Activated T-cell treated with anti-CD3 and anti-CD28 coated beads for 48 hours (primary cell): ENCODE results near the gene TH.

Experiments
- DNase-seq: peaks from one replicate; pipeline ENCODE4 v3.0.0-alpha.2; 2020; ENCODE audit warnings: low read depth

Gene TH

DNA sequence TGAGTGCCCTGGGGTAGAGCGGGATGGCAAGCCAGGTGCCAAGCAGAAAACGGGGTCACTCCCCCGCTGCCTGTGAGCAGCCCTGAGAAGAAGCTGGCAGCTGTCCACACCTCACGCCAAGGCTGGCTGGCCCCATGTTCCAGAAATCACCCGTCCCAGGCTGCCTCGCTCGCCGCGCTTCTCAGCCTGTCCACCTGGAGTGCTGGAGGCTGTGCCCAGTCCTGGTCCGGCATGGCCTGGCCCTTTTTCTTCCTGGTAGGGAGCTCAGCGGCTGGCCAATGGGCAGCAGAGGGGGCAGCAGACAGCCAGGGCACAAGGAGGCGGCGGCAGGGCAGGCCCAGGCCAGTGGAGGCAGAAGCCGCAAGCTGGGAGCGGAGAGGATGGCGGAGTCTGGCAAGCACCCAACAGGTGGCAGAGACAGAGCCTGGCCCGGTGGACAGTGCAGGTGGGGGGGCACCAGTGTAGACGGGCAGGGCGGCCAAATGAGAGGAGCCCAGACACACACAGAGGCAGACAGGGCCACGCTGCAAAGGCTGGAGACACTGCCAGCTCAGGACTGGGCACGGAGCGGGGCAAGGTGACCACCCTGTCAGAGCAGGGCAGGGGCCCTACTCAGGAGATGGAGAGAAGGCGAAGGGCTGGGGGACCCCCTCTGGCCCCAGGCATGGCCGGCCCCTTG is 37.2 kb upstream of the TH start:
- DNase-seq = no peak

DNA sequence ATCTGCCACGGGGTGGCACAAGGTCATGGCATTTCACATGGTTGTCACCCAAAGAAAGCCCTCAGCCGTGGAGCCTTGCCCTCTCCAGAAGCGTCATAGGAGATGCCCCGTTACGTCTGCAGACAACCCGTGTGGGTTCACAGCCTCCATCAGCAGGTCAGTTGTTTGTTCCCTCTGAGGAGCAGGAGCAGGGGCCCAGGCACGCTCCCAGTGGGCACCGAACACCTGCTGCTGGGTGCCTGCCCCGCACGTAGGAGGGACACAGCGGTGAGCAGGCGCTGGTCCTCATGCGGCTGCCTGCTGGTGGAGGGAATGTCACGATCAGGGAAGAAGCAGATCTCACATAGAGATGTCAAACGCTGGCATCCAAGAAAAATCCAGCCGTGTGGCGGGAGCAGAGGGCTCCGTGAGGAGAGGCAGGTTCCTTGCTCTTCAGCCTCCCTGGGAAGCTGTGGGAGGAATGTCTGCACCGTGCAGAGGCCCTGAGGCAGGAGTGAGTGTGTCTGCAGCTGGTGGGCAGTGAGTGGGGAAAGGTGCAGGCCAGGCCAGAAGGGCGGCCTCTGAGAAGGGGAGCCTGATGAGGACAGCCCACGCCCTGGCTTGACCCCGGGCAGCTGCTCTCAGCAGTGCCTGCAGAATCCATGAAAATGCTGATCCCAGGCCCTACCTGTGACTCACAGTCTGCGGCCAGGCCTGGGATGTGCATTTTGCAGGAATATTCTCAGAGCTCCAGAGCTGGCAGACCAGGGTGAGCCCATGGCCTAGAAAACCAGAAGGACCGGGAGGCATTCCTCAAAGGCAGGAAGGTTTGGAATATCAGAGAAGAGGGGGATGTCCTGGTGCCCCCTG is 36.4 kb upstream of the TH start:
- DNase-seq = no peak

DNA sequence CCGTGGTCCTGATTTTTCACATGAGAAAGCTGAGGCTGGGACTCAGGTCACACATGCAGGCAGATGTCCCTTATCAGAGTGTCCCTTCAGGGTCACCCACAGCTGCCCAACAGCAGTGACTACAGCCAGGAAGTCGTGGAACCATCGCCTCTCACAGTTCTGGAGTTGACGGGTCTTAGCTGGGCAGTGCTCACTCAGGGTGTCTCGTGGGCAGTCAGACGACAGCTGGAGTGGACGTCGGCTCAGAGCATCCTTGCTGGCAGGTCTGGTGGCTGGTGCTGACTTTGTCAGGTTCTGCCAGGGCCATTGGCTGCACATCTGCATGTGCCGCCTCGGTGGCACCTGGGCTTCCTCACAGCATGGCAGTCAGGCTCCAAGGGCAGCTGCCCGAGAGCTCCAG is 35.6 kb upstream of the TH start:
- DNase-seq = no peak

DNA sequence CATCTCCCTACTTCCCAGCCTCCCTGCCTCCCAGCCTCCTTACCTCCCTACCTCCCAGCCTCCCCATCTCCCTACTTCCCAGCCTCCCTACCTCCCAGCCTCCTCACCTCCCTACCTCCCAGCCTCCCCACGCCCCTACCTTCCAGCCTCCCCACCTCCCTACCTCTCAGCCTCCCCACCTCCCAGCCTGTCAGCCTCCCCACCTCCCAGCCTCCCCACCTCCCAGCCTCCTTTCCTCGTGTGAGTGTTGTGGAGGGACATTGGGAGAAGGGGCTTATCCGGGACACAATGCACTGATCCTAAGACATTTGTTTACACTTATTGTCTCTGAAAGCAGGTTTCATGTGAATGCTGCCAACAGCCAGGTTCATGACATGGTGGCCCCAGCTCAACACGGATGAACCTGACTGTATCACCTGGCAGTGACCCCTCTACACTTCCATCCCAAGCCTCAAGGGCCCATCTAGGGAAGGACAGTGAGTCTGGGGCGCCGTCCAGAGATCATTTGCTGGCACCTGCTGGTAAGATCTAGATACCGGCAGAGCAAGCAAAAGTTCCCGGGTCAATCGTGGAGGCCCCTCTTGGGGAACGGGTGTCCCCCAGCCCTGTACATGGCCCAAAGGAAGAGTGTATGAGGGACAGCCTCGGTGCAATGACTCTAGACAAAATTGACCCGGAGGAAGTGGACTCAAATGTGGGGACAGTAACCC is 34.5 kb upstream of the TH start:
- no peak for DNase-seq

DNA sequence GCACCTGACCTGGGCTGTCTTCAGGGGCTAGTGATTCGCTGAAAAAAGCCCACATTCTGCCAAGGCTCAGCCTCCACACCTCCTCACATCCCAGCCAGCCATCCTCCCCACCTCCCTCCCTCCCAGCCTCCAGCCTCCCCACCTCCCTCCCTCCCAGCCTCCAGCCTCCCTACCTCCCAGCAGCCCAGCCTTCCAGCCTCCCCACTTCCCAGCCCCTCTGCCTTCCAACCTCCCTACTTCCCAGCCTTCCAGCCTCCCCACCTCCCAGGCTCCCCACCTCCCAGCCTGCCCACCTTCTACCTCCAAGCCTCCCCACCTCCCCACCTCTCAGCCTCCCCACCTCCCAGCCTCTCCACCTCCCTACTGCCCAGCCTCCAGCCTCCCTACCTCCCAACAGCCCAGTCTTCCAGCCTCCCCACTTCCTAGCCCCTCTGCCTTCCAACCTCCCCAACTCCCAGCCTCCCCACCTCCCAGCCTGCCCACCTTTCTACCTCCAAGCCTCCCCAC is 33.7 kb upstream of the TH start:
- DNase-seq = no peak

DNA sequence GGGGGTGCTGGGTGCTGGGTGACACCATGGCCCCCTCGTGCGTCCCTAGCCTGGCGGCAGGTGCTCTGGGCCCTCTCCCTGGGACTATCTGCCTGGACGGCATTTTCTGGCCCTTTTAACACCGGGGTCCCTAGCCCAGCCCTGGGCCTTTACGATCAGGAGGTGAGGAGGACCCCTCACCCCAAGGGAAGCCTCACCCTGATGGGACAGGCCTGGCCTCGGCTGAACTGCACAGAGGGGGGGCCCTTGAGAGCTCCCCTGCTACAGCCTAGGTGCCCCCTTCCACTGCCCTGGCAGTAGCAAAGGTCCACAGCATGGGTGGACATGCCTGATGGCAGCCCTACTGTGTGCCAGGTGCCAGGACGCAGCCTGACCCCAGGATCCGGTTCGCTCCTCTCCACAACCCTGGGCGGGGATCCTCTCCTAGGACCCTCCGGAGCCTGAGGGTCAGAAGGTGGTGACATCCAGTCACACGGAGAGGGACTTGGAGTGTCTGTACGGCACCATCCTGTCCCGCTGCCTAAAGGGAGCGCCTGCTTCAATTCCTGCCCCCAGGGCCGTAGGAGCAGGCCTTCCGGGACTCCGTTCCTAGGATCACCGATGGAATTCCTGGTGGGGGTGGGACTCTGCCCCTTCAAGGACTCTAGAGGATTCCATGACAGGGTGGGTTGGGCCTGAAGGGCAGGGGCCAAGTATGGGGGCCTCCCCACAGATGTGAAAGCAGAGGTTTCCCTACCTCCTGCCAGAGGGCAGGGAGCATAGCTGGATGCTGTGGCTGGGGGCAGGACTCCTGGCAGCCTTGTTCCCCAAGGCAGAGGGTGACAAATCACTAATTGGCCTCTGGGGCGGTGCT is 33.0 kb upstream of the TH start:
- DNase-seq = no peak

DNA sequence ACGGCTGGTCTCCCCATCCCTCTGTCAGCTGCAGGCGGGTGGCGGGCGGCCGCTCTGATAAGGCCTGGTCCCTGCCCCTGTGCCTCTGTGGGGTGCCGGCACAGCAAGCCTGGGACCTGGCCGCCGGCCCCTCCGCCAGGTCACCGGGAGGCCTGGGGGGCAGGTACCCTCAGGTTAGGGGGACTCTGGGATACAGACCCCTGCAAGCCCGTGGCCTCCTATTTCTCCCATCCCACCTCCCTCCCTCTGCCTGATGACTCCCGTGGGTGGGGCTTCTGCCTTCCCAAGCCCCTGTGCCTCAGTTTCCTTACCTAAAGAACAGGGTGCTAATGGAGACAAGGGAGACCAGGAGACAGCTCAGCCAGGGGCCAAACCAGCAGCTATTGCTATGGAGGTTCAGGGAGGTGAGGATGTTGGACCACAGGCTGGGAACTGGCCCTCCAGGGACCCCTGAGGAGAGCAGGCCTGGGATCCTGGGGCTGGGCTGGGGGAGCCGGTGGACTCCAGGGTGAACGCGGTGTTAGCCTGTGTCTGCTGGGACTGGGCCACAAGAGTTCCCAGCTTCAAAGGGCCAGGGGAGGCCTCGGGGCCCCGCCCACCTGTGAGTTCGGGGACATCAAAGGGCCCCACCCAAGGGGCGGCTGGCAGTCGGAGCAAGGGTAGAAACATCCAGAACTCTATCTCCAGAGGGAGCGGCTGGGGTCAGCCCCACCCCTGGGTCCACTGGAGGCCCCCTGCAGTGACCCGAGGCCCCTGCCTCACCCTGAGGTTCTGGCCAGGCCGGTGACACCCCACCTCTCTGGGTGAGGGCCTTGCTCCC is 32.0 kb upstream of the TH start:
- DNase-seq = no peak

DNA sequence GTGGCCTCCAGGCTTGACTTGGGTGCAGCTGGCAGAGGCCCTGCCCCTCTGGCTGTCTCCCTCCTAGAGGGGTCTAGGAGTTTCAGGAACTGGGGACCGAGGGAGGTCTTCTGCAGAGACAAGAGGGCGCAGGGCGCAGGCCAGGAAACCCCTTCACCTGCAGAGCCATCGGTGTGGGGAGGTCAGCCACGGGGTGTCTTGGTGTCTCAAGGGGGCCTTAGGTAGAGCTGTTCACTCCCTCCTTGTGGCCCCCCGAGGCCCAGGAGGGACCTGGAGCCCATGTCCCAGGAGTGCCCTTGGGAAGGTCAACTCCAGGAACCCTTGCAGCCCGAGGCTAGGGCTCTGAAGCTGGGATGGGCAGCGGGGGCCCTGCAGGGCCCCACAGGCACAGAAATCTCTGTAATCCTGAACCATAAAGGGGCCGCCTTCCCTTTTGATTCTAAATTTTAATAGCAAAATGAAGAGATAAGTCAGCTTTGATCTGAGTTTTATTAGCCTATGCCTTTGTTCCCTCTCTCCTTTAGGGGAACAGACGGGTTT is 31.4 kb upstream of the TH start:
- no peak for DNase-seq

DNA sequence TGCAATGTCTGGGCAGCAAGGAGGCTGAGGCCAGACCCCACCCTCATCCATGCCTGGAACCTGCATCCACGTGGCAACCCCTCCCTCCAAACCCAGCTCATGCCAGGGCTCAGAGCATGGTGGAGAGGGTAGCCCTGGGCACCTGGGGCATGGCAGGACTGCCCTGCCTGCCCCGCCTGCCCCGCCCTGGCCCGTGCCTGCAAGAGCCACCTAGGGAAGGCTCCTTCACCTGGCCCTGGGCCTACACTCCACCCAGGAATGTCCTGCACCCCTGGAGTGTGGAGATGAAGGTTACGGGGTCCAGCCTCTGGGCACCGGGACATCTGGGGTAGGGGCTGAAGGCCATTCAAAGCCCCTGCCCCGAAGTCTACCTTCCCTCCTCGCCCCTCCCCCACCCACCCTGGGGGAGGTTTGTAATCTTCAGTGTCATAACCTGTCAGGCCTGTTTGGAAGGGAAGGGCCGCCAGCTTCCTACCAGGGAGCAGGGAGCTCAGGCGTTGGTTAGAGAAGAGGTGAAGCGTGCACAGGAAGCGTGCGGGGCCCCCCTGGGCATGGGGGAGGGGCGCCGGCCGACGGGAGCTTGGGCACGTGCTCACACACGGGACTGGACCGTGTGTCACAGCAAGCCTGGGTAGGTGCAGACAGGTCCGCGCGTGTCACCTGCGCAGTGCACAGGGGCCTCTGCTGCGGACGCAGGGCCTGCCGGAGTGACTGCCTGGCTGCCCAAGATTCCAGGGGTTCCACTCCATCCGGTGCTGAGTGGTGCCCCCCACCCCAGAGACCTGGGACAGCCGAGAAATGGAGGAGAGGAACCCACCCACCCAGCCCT is 30.7 kb upstream of the TH start:
- no peak for DNase-seq

DNA sequence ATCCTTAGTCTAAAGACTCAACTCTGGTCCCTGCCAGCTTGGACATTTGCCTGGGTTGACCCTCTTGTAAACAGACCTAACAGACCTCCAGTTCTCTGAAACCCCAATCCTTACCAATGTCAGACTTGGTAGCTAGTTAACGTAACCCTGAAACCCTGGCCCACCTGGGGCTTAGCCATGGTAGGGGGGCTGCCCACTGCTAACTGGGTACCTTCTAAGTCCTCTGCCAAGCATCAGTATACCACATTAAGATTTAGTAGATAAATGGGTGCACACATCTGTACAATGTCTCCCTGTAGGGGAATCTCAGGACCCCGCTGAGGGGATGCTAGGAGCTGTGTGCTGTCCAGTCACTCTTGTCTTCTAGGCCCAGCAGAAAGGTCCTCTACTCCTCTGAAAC is 29.9 kb upstream of the TH start:
- DNase-seq = no peak

DNA sequence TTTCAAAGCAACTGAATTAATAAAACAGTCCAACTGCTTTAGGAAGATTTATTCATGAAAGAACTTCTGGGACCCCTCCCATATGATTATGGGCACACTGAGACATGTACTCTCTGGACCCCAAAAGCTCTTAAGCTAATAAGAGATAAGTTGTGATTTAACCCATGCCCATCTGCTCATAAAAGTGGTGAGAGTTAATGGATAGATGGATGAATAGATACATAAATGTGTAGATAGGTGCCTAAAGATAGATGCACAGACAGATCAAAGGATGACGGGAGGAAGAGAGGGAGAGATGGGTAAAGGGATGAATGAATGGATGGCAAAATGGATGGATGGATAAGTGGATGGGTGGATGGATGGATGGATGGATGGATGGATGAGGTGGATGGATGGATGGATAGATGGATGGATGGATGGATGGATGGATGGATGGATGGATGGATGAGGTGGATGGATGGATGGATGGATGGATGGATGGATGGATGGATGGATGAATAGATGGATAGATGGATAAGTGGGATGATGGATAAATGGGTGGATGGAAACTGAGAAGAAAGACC is 29.4 kb upstream of the TH start:
- no peak for DNase-seq

DNA sequence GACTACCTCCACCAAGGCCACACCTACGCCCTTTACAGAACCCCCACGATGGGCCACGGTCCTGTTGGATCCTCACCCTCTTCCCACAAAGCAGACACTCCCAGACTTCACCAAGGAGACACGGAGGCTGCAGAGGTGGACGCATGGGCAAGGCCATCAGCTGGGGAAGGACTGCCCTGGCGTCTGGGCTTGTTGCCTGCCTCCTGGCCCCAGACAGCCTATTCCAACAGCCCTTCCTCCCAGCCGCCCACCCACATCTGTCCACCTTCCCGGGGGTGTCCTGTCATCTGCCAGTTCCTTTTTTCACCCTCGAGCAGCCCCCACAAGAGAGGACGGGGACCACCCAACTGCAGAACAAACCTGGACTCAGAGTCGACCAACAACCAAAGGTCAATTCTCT is 28.9 kb upstream of the TH start:
- DNase-seq = no peak

DNA sequence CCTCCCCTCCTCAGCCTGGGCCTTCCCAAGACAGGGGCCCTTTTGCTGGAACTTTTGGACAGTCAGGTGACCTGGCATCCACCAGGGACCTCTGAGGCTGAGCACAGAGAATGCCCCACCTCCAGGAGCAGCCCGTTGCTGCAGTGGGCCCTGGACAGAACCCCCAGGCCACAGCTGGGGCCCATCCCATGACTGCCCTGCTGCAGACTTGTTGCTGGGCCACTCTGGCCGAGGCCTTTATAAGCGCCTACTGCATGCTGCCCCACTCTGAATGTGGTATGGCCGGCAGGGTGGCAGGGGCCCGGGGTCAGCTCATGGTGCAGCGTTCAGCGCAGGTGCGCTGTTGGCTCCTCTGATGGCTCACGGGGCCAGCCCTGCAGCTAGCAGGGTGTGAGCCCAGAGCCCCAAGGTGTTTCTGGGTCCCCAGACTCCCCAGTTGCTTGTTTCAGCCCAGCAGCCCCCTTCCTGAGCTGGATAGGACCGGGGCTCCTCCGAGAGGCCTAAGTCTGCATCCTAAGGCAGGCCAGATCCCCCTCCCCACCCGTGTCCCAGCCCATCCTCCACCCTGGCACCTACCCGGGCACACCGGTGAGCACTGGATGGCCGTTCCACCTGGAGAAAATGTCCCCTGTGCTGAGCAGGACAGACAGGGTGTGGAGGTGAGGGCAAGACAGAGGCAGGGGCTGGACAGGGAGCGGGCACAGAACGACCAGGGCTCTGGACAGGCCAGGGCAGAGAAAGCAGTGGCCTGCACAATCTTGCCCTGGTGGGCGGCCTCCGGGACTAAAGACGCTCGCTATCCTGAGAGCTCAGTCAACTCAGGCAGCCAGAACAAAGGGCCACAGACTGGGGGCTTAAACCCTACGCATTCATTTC is 28.1 kb upstream of the TH start:
- no peak for DNase-seq

DNA sequence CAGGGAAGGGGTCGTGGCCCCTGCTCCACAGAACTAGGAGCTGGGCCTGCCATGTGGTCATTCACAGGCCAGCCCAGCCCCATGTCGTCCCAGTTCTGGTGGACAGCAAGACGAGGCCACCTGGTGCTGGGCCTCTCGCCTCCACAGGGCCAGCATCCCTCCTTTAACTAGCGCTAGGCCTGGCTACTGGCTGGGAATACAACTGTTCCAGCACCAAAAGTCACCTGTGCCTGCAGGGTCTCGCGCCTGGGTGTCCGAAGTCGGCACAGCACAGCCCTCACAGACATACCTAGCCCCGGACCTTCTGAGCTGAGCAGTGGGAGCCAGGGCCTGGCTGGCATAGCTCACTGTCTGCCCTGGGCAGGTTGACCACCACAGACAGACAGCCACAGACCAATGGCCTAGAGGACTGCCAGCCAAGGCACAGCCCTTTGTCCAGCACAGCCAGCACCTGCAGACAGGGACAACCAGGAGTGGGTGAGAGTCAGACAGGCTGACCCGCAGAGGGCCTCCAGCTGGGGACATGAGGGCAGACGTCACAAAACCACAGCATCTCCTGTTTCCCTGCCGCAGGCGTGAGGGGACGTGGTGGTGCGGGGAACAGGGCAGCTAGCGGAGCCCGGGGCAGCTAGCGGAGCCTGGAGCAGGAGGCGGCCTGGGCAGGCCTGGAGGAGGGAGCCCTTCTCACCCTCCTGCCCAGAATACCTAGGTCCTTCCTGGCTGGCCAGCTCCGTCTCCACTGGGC is 27.2 kb upstream of the TH start:
- no peak for DNase-seq

DNA sequence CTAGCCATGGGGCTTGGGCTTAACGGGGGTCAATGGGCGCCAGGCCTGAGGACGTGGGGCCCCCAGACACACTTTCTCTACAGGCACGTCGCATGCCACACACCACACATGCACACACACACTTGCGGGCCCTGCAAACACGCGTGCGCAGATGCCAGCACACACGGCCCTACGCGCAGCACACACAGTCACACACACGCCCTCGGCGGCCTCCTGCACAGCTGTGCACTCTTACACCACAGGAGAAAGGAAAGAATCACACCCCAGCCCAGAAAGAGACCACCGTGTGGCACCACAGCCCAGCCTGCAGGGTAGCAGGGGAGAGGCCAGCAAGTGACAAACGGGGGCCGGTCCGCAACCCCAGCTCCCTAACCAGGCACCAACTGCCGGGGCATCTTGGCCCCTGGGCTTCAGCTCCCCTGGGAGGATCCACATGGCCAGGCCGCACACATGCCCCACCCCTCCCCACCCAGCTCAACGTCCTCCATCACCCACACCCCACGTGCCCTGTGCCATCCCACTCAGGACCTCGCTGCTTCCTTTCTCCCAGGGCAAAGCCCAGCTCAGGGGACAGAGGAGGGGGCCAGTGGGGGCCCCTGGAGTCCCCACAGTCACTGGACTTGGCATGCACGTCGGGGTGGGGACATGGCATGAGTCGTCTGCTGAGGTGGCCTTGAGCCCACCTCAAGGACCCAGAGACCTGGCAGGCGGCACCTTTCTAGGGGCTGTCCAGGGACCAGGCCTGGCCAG is 26.3 kb upstream of the TH start:
- DNase-seq = no peak

DNA sequence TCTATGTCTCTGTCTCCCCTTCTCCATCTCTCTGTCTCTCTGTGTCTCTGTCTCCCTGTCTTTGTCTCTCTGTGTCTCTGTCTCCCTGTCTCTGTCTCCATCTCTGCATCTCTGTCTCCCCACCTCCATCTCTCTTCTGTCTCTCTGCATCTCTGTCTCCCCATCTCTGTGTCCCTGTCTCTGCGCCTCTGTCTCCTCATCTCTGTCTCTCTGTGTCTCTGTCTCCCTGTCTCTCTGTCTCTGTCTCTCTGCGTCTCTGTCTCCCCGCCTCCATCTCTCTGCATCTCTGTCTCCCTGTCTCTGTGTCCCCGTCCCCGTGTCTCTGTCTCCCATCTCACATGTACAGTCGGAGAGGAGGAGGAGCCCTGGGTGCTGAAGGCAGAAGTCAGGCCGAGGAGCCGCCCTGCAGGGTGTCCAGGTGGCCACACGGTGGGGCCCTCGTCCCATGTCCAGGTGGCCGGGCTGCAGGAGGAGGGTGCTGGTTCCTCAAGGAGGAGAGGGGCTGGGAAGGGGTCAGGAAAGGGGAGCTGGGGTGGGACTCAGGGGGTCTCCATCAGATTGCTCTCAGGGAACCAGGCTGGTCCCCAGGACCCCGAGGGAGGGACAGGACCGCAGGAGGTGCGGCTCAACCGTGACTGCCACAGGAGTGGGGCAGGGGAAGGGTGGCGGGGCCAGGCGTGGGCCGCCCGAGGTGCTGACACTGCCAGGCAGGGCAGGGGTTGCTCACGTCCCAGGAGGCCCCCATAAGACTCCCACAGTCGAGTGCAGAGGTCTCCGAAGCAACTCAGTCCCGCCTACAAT is 25.6 kb upstream of the TH start:
- DNase-seq = peak; percentile 68
